Fibroblast of skin of right biceps (primary cell): ENCODE results near the gene ARHGAP4.

Experiments used
- DNase-seq: peaks from one replicate; pipeline ENCODE4 v3.0.0-alpha.2; 2013

ARHGAP4 gene

GRCh38 chrX:153877571-153878261 lies 48.3 kb downstream of the ARHGAP4 start:
- DNase-seq, result no peak

- DNase-seq, result no peak
These were observed 50.0 kb downstream of the ARHGAP4 start for GRCh38 chrX:153876112-153876491.

GRCh38 chrX:153875391-153876111 lies 50.5 kb downstream of the ARHGAP4 start:
- peak; percentile 20 for DNase-seq

GRCh38 chrX:153874366-153875125 lies 51.5 kb downstream of the ARHGAP4 start:
- no peak for DNase-seq

- DNase-seq, result no peak
These were observed 52.0 kb downstream of the ARHGAP4 start for GRCh38 chrX:153874085-153874365.

- DNase-seq, result no peak
These were observed 52.6 kb downstream of the ARHGAP4 start for GRCh38 chrX:153873282-153874084.

GRCh38 chrX:153871946-153872878 lies 53.9 kb downstream of the ARHGAP4 start:
- no peak for DNase-seq

- DNase-seq, result no peak
These were observed 54.6 kb downstream of the ARHGAP4 start for GRCh38 chrX:153871451-153871850.

- DNase-seq, result no peak
These were observed 55.2 kb downstream of the ARHGAP4 start for GRCh38 chrX:153870791-153871360.

GRCh38 chrX:153870288-153870690 lies 55.8 kb downstream of the ARHGAP4 start:
- no peak for DNase-seq

GRCh38 chrX:153869473-153870287 lies 56.4 kb downstream of the ARHGAP4 start:
- no peak for DNase-seq

- DNase-seq, result no peak
These were observed 57.2 kb downstream of the ARHGAP4 start for GRCh38 chrX:153868576-153869472.

- no peak for DNase-seq
These were observed 58.4 kb downstream of the ARHGAP4 start for GRCh38 chrX:153867671-153868070.

- DNase-seq, result no peak
These were observed 58.9 kb downstream of the ARHGAP4 start for GRCh38 chrX:153867139-153867538.

- DNase-seq, result no peak
These were observed 59.6 kb downstream of the ARHGAP4 start for GRCh38 chrX:153866302-153867019.

GRCh38 chrX:153865685-153866084 lies 60.4 kb downstream of the ARHGAP4 start:
- no peak for DNase-seq

GRCh38 chrX:153865321-153865580 lies 60.8 kb downstream of the ARHGAP4 start:
- DNase-seq, result no peak

- no peak for DNase-seq
These were observed 61.3 kb downstream of the ARHGAP4 start for GRCh38 chrX:153864561-153865320.
